Omental fat pad (tissue), 4 donors: ENCODE measurements around the gene TCP1. TPM values are rescaled to one million over a fixed set of nuclear protein-coding genes. Genes with fewer than 3 reads are reported as not detected.

Experiments
- ATAC-seq: fragments of 150-250 bp; one replicate; pipeline ENCODE4 v1.9.1; 2016; ENCODE audit warnings: mild to moderate bottlenecking, moderate library complexity; ENCODE audit not compliant: low FRiP score
- DNase-seq: peaks from one replicate; pipeline ENCODE4 v3.0.0-alpha.2; 2019; ENCODE audit warnings: low spot score
- total RNA-seq, 4 donors: library from RNA; depleted of rRNA; stranded (reverse); fragments of >200 nt; gene quantifications; one replicate each; pipeline ENCODE4 v1.1.0, GENCODE V29; 2016
- TF ChIP-seq, protein P1 (sequence below), 3 donors: fragments of 450-650 bp; IDR thresholded peaks; one replicate each; pipeline ENCODE4 v1.5.1; 2016 to 2017; ENCODE audit warnings: antibody characterized with exemption in 3 of 3, mild to moderate bottlenecking in 3 of 3, moderate library complexity in 2 of 3

The TCP1 gene
- total RNA-seq, 4 donors from 2014 or later: 146 to 248 (median 192) TPM

DNA sequence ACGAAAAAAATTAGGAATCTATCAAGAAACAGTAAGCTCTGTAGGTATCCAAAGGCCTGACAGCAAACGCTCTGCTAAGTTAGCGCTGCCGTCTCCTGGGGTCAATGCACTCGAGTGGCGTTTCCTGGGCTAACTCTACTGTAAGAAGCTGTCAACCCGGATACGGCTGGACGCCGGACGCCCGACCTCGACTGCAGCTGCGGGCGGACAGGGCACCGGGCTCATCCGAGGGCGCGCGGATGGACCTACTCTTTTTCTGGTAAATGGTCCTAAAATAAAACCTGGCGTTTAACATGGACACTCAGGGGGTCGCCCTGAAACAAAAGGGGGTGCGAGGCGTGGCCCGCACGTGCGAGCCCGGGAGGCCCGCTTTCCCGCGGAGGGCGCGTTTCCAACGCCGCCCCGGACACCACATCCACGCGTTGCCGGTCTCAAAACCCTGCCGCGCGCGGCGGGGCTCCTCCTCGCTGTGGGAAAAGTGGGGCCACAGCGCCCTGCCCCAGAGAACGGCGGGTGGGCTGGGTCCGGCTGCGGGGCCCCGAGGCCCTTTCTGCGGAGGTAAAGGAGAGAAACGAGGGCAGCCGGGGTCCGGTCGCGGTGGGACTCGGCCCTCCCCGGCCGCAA is 537 bp downstream of the TCP1 start:
- no peak for ATAC-seq
- DNase-seq: peak; percentile 32
- TF ChIP-seq, protein P1, sequence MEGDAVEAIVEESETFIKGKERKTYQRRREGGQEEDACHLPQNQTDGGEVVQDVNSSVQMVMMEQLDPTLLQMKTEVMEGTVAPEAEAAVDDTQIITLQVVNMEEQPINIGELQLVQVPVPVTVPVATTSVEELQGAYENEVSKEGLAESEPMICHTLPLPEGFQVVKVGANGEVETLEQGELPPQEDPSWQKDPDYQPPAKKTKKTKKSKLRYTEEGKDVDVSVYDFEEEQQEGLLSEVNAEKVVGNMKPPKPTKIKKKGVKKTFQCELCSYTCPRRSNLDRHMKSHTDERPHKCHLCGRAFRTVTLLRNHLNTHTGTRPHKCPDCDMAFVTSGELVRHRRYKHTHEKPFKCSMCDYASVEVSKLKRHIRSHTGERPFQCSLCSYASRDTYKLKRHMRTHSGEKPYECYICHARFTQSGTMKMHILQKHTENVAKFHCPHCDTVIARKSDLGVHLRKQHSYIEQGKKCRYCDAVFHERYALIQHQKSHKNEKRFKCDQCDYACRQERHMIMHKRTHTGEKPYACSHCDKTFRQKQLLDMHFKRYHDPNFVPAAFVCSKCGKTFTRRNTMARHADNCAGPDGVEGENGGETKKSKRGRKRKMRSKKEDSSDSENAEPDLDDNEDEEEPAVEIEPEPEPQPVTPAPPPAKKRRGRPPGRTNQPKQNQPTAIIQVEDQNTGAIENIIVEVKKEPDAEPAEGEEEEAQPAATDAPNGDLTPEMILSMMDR (IDR thresholded peaks at IDR 0.05): no peak

DNA sequence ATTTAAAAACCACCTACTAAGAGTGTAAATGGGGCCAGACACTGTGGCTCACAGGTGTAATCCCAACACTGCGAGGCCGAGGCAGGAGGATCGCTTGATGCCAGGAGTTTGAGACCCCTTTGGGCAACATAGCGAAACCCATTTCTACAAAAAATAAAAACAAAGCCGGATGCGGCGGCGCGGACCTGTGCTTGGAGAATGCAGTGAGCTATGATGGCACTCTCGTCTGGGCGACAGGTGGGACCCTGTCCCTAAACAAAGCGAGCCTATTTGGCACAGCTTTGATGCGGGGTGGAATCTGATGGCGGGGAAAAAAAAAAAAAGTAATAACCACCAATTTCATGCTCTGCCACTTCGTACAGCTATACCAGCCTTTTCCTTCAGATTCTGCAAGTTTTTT is 1.1 kb downstream of the TCP1 start:
- DNase-seq (no peak), ATAC-seq (no peak)
- TF ChIP-seq, protein P1 (IDR thresholded peaks at IDR 0.05): no peak

DNA sequence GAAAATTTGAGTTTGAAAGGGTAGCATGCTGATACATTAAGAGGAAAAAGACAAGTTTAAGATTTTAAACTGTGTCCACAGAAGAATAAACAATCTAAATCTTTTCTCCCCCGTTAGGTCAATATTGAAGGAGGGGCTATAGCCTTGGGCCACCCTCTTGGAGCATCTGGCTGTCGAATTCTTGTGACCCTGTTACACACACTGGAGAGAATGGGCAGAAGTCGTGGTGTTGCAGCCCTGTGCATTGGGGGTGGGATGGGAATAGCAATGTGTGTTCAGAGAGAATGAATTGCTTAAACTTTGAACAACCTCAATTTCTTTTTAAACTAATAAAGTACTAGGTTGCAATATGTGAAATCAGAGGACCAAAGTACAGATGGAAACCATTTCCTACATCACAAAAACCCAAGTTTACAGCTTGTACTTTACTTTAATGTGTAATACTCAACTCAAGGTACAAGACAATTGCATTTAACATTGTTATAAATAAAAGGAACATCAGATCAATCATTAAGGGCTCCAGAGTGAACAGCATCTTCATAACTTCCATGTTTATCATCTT is 10.8 kb downstream of the TCP1 start:
- DNase-seq: no peak

DNA sequence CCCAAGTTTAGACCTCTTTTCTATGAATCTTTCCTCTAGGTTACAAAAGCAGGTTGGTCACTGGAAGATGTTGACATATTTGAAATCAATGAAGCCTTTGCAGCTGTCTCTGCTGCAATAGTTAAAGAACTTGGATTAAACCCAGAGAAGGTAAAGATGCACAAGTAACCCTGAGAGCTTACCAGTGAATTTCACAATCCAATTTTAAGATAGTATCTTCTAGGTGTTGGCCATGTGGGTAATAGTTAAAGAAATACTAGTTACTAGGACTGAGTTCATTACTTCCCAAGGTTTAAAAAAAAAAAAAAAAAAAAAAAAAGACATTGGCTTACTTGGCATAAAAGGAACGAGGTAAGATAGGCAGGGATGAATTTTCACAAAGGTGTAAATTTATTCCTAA is 11.3 kb downstream of the TCP1 start:
- DNase-seq (no peak), ATAC-seq (no peak)
- TF ChIP-seq, protein P1 (IDR thresholded peaks at IDR 0.05): no peak

More for the DNA sequence above, 10.8 kb downstream of the TCP1 start:
- TF ChIP-seq, protein P1 (IDR thresholded peaks at IDR 0.05): no peak
- no peak for ATAC-seq

DNA sequence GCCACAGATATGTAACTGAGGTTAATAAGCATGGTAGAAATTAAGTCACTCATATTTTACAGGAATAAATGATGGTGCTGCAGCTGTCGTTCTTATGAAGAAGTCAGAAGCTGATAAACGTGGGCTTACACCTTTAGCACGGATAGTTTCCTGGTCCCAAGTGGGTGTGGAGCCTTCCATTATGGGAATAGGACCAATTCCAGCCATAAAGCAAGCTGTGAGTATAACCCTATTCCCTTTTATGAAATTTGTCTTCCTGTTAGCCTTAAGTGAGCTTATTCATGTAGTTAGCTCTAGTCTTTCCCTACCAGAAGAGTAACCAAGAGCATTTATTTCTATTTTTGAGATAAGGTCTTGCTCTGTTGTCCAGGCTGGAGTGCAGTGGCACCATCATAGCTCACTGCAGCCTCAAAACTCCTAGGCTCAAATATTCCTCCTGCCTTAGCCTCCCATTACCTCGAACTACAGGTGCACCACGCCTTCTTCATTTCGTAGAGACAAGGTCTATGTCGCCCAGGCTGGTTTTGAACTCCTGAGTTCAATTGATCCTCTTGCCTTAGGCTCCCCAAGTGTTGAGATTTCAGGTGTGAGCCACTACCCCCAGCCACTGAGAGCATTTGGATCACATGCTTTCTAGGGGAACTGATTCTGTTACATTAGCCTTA is 12.0 kb downstream of the TCP1 start:
- DNase-seq (no peak), ATAC-seq (no peak)
- TF ChIP-seq, protein P1 (IDR thresholded peaks at IDR 0.05): no peak

DNA sequence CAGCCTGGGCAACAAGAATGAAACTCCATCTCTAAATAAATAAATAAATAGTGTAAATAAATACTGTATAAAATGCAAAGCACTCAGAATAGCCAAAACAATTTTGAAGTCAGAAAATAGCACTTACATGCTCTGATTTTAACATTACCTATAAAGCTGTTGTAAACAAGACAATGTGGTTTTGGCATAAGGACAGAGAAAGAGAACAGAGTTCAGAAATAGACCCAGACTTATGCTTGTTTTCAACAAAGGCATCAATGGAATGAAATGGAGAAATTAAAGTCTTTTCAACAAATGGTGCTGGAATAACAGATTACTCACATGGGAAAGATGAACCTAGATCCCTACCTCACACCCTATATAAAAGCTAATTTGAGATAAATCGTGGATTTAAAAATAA is 17.2 kb downstream of the TCP1 start:
- no peak for DNase-seq
- no peak for ATAC-seq
- TF ChIP-seq, protein P1 (IDR thresholded peaks at IDR 0.05): no peak

DNA sequence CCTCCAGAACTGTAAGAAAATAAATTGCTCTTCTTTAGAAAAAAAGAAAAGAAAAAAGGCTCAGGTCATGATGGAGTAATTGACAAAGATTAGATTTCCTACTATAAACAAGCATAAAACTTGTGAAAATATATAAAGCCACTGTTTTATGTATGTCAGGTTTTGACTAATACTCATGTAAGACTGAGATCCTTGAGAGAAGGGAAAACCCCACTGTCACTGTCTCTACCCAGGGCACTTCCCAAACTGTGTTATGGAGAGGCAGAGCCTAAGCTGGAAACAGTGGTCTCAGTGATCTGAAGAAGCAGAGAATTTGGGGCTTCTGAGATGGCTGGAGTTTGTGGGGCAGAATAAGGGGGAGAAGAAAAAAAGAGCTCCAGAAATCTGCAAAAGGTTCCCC is 19.9 kb downstream of the TCP1 start:
- no peak for ATAC-seq
- DNase-seq: no peak
- TF ChIP-seq, protein P1 (IDR thresholded peaks at IDR 0.05): no peak
